A204.1 (cell line): ENCODE data around the gene SNF8.

Source experiments
- FAIRE-seq: peaks from 2 replicates; lab custom pipeline; 2012; peaks lifted over from hg19 to GRCh38; lab: Jason Lieb, UNC

SNF8 gene

GRCh38 chr17:48883171-48883570 lies 61.5 kb downstream of the SNF8 start:
- no peak for FAIRE-seq

- no peak for FAIRE-seq
These were observed 62.4 kb downstream of the SNF8 start for GRCh38 chr17:48882272-48882671.
